HTERT RPE-1 (cell line): ENCODE measurements around the gene PRLH.

Source experiments
- in situ Hi-C: fragments of 300-500 bp; cut with MboI; formaldehyde crosslinking; loops from 4 replicates; pipeline ENCODE4 v1.14.3; 2020; ENCODE audit warnings: low sequenced_read_pairs

Gene PRLH

GRCh38 chr2:237566401-237567235 lies at the start of gene PRLH:
TSS of gene PRLH (plus strand) at chr2:237566574. CDS start at chr2:237566574, 0 bp downstream.
- in situ Hi-C loops, result no loop called here

GRCh38 chr2:237517163-237517562 lies 49.2 kb upstream of the PRLH start:
- in situ Hi-C loops, result no loop called here

GRCh38 chr2:237517990-237518389 lies 48.4 kb upstream of the PRLH start:
- in situ Hi-C loops, result no loop called here

GRCh38 chr2:237519506-237520245 lies 46.7 kb upstream of the PRLH start:
- in situ Hi-C loops, result no loop called here

- in situ Hi-C loops, result no loop called here
Measured at GRCh38 chr2:237520290-237520689, 46.1 kb upstream of the PRLH start.

GRCh38 chr2:237524631-237525030 lies 41.7 kb upstream of the PRLH start:
- in situ Hi-C loops, result no loop called here

- in situ Hi-C loops, result no loop called here
Measured at GRCh38 chr2:237525559-237526157, 40.7 kb upstream of the PRLH start.

GRCh38 chr2:237527233-237527632 lies 39.1 kb upstream of the PRLH start:
- in situ Hi-C loops, result no loop called here

GRCh38 chr2:237527766-237528165 lies 38.6 kb upstream of the PRLH start:
- in situ Hi-C loops, result no loop called here

- in situ Hi-C loops, result no loop called here
Measured at GRCh38 chr2:237529452-237530402, 36.6 kb upstream of the PRLH start.

- in situ Hi-C loops, result no loop called here
Measured at GRCh38 chr2:237530472-237531433, 35.6 kb upstream of the PRLH start.

GRCh38 chr2:237532160-237532559 lies 34.2 kb upstream of the PRLH start:
- in situ Hi-C loops, result no loop called here

GRCh38 chr2:237533668-237534161 lies 32.7 kb upstream of the PRLH start:
- in situ Hi-C loops, result no loop called here

GRCh38 chr2:237534380-237534779 lies 32.0 kb upstream of the PRLH start:
- in situ Hi-C loops, result no loop called here

- in situ Hi-C loops, result no loop called here
Measured at GRCh38 chr2:237535385-237536082, 30.8 kb upstream of the PRLH start.

GRCh38 chr2:237536083-237536415 lies 30.3 kb upstream of the PRLH start:
- in situ Hi-C loops, result no loop called here

GRCh38 chr2:237536617-237537016 lies 29.8 kb upstream of the PRLH start:
- in situ Hi-C loops, result no loop called here

- in situ Hi-C loops, result no loop called here
Measured at GRCh38 chr2:237538001-237538720, 28.2 kb upstream of the PRLH start.
